Nephron (organoid): ENCODE results near the gene TRAPPC8.
A peak's percentile ranks its signal among the peaks of the same experiment; 100 is the strongest.
"Not testable (repeated sequence)": the region's sequence is repeated elsewhere in the genome, so short reads cannot be mapped to it uniquely, and the experiment has no call there.

Source experiments
- H3K27ac Mint-ChIP-seq, 3 experiments: 2 replicates each; pipeline ENCODE4 v1.8.0; 2020; ENCODE audit warnings: mixed read lengths in 3 of 3, mild to moderate bottlenecking in 2 of 3, moderate library complexity in 1 of 3
- H3K27me3 Mint-ChIP-seq: 2 replicates; pipeline ENCODE4 v1.8.0; 2021; ENCODE audit warnings: low read depth, mild to moderate bottlenecking, moderate library complexity, mixed read lengths
- H3K36me3 Mint-ChIP-seq: 2 replicates; pipeline ENCODE4 v1.8.0; 2020; ENCODE audit warnings: low read depth, mixed read lengths
- H3K4me1 Mint-ChIP-seq: 2 replicates; pipeline ENCODE4 v1.8.0; 2020; ENCODE audit warnings: mixed read lengths
- H3K4me3 Mint-ChIP-seq, 3 experiments: 2 replicates each; pipeline ENCODE4 v1.8.0; 2020; ENCODE audit warnings: mild to moderate bottlenecking in 3 of 3, mixed read lengths in 3 of 3, moderate library complexity in 2 of 3
- H3K9me3 Mint-ChIP-seq: 2 replicates; pipeline ENCODE4 v1.8.0; 2020; ENCODE audit warnings: mixed read lengths
- TF ChIP-seq, protein P1 (sequence below), 3 experiments: fragments of 200-600 bp; sonication (generic); IDR thresholded peaks; one replicate each; pipeline ENCODE4 v1.5.0; 2021; ENCODE audit warnings: antibody characterized with exemption in 3 of 3; ENCODE audit not compliant: unreplicated experiment in 3 of 3

The TRAPPC8 gene

GRCh38 chr18:31931886-31932240 lies 11.1 kb downstream of the TRAPPC8 start:
- no peaks in the 10 kb centered on the region for H3K9me3 Mint-ChIP-seq
- H3K27ac Mint-ChIP-seq: peak overlapping the region in 2 of 3 experiments; percentile 16 to 63
- peaks cover 8% of the 10 kb centered on the region for H3K4me1 Mint-ChIP-seq

GRCh38 chr18:31931163-31931885 lies 11.6 kb downstream of the TRAPPC8 start:
- Mint-ChIP-seq H3K27ac (peak overlapping the region; percentile 16 to 63 (median 32)), H3K4me3 (no peak overlapping the region), H3K27me3 (no peaks in the 10 kb centered on the region), H3K4me1 (peaks cover 8% of the 10 kb centered on the region), H3K9me3 (no peaks in the 10 kb centered on the region), H3K36me3 (peaks cover 31% of the 10 kb centered on the region)
- TF ChIP-seq, protein P1, sequence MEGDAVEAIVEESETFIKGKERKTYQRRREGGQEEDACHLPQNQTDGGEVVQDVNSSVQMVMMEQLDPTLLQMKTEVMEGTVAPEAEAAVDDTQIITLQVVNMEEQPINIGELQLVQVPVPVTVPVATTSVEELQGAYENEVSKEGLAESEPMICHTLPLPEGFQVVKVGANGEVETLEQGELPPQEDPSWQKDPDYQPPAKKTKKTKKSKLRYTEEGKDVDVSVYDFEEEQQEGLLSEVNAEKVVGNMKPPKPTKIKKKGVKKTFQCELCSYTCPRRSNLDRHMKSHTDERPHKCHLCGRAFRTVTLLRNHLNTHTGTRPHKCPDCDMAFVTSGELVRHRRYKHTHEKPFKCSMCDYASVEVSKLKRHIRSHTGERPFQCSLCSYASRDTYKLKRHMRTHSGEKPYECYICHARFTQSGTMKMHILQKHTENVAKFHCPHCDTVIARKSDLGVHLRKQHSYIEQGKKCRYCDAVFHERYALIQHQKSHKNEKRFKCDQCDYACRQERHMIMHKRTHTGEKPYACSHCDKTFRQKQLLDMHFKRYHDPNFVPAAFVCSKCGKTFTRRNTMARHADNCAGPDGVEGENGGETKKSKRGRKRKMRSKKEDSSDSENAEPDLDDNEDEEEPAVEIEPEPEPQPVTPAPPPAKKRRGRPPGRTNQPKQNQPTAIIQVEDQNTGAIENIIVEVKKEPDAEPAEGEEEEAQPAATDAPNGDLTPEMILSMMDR (IDR thresholded peaks at IDR 0.05; ENCODE audit: unreplicated experiment in 3 of 3): no peak

More at GRCh38 chr18:31931886-31932240, 11.1 kb downstream of the TRAPPC8 start:
- TF ChIP-seq, protein P1 (IDR thresholded peaks at IDR 0.05; ENCODE audit: unreplicated experiment in 3 of 3): no peak
- Mint-ChIP-seq H3K27me3 (no peaks in the 10 kb centered on the region), H3K4me3 (no peak overlapping the region), H3K36me3 (peaks cover 26% of the 10 kb centered on the region)

DNA sequence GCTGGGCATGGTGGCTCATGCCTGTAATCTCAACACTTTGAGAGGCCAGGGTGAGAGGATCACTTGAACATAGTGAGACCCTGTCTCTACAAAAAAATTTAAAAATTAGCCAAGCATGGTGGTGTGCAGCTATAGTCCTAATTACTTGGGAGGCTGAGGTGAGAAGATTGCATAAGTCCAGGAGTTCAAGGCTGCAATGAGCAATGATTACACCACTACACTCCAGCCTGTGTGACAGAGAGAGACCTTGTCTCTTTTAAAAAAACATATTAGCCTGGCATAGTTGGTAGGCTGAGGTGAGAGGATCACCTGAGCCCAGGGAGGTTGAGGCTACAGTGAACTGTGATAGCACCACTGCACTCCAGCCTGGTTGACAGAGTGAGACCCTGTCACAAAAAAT lies 13.7 kb downstream of the TRAPPC8 start:
- H3K4me1 Mint-ChIP-seq: peaks cover 8% of the 10 kb centered on the region
- no peak overlapping the region for H3K4me3 Mint-ChIP-seq
- no peak overlapping the region for H3K27ac Mint-ChIP-seq
- H3K9me3 Mint-ChIP-seq: no peaks in the 10 kb centered on the region
- no peaks in the 10 kb centered on the region for H3K27me3 Mint-ChIP-seq
- TF ChIP-seq, protein P1 (IDR thresholded peaks at IDR 0.05; ENCODE audit: unreplicated experiment in 3 of 3): no peak
- H3K36me3 Mint-ChIP-seq: peaks cover 49% of the 10 kb centered on the region

DNA sequence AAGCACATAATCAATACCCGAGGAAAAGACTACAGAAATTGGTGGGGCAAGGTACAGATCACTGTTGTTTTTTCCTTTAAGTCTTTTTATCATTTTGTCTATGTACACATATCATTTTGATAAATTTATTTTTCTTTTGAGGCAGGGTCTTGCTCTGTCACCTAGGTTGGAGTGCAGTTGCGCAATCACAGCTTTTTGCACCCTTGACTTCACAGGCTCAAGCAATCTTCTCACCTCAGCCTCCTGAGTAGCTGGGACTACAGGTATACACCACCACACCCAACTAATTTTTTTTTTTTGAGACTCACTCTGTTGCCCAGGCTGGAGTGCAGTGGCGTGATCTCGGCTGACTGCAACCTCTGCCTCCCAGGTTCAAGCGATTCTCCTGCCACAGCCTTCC lies 15.9 kb downstream of the TRAPPC8 start:
- not testable (repeated sequence) for H3K27ac Mint-ChIP-seq, H3K4me1 Mint-ChIP-seq, H3K27me3 Mint-ChIP-seq, H3K9me3 Mint-ChIP-seq, H3K4me3 Mint-ChIP-seq
- H3K36me3 Mint-ChIP-seq: peaks cover 53% of the 10 kb centered on the region

DNA sequence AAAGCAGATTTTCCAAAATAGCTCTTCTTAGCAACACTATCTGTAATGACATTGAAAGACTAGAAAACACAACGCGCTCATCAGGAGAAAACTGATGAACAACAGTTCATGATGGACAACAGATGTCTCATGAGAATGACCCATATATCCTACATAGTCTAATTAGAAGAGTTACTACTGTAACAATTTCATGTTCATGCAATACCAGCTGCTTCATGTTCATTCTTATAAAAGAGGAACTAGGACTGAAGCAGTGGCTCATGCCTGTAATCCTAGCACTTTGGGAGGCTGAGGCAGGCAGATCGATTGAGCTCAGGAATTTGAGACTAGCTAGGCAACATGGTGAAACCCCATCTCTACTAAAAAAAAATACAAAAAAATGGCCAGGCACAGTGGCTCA lies 22.7 kb downstream of the TRAPPC8 start:
- H3K27ac Mint-ChIP-seq: no peak overlapping the region
- H3K4me1 Mint-ChIP-seq: no peaks in the 10 kb centered on the region
- no peaks in the 10 kb centered on the region for H3K9me3 Mint-ChIP-seq
- H3K27me3 Mint-ChIP-seq: no peaks in the 10 kb centered on the region
- no peak overlapping the region for H3K4me3 Mint-ChIP-seq
- peaks cover 38% of the 10 kb centered on the region for H3K36me3 Mint-ChIP-seq
- TF ChIP-seq, protein P1 (IDR thresholded peaks at IDR 0.05; ENCODE audit: unreplicated experiment in 3 of 3): no peak

GRCh38 chr18:31919366-31919765 lies 23.6 kb downstream of the TRAPPC8 start:
- H3K27me3 Mint-ChIP-seq, H3K4me1 Mint-ChIP-seq, H3K9me3 Mint-ChIP-seq, H3K27ac Mint-ChIP-seq, H3K4me3 Mint-ChIP-seq: not testable (repeated sequence)
- H3K36me3 Mint-ChIP-seq: peaks cover 36% of the 10 kb centered on the region

DNA sequence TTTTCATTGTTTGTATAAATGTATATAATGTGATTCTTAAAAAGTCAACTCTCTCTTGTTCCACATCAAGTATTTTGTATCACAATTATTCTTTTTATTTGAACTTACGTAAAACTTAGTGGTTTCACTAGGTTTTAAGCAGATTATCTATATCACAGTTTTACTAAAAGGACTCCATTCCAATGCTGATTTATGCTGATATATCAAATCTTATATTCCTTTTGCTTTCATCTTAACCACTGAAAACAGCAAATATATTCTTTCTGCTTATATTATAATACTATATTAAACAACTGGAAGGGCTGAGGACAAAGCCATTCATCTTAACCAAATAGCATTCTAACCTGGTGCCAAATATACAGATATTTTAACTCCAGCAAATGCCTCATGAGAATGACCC lies 24.2 kb downstream of the TRAPPC8 start:
- TF ChIP-seq, protein P1 (IDR thresholded peaks at IDR 0.05; ENCODE audit: unreplicated experiment in 3 of 3): no peak
- H3K27ac Mint-ChIP-seq: no peak overlapping the region
- peaks cover 40% of the 10 kb centered on the region for H3K36me3 Mint-ChIP-seq

More for the DNA sequence above, 24.2 kb downstream of the TRAPPC8 start:
- Mint-ChIP-seq H3K4me3 (no peak overlapping the region), H3K9me3 (no peaks in the 10 kb centered on the region), H3K27me3 (no peaks in the 10 kb centered on the region), H3K4me1 (no peaks in the 10 kb centered on the region)
